ENCODE results near the gene CHRDL2.

The CHRDL2 gene

GRCh38 chr11:74748211-74749126 lies 17.2 kb upstream of the CHRDL2 start, which contains the start of gene RNF169:
Gene RNF169, plus strand, starts transcription at chr11:74748849. Its CDS starts 32 bp downstream, at chr11:74748881.
- DNase-seq, result peak; percentile 96

GRCh38 chr11:74746868-74747267 lies 15.6 kb upstream of the CHRDL2 start:
- DNase-seq, result no peak

- no peak for DNase-seq
Observed at GRCh38 chr11:74744277-74744676, 13.1 kb upstream of the CHRDL2 start.

- no peak for DNase-seq
Observed at GRCh38 chr11:74743640-74744039, 12.4 kb upstream of the CHRDL2 start.

GRCh38 chr11:74742070-74742469 lies 10.8 kb upstream of the CHRDL2 start:
- no peak for DNase-seq

- peak; percentile 60 for DNase-seq
Observed at GRCh38 chr11:74739546-74740270, 8.5 kb upstream of the CHRDL2 start.

- no peak for DNase-seq
Observed at GRCh38 chr11:74736031-74736430, 4.8 kb upstream of the CHRDL2 start.

GRCh38 chr11:74735365-74735928 lies 4.2 kb upstream of the CHRDL2 start:
- no peak for DNase-seq

GRCh38 chr11:74734559-74734925 lies 3.3 kb upstream of the CHRDL2 start:
- no peak for DNase-seq

- no peak for DNase-seq
Observed at GRCh38 chr11:74730571-74731260, 510 bp downstream of the CHRDL2 start.

- no peak for DNase-seq
Observed at GRCh38 chr11:74729397-74729796, 1.8 kb downstream of the CHRDL2 start.

GRCh38 chr11:74726547-74727182 lies 4.6 kb downstream of the CHRDL2 start:
- peak; percentile 65 for DNase-seq

- DNase-seq, result no peak
Observed at GRCh38 chr11:74725701-74726100, 5.5 kb downstream of the CHRDL2 start.

GRCh38 chr11:74723511-74723910 lies 7.7 kb downstream of the CHRDL2 start:
- no peak for DNase-seq

- DNase-seq, result no peak
Observed at GRCh38 chr11:74721479-74721835, 9.8 kb downstream of the CHRDL2 start.

- peak; percentile 21 for DNase-seq
Observed at GRCh38 chr11:74720596-74721478, 10.4 kb downstream of the CHRDL2 start.

- no peak for DNase-seq
Observed at GRCh38 chr11:74719011-74719410, 12.2 kb downstream of the CHRDL2 start.

GRCh38 chr11:74717221-74717969 lies 13.8 kb downstream of the CHRDL2 start:
- peak; percentile 65 for DNase-seq

- no peak for DNase-seq
Observed at GRCh38 chr11:74714904-74715303, 16.3 kb downstream of the CHRDL2 start.

GRCh38 chr11:74713686-74714085 lies 17.5 kb downstream of the CHRDL2 start:
- DNase-seq, result no peak
